ENCODE data around the gene KIFAP3.
"Not testable (repeated sequence)": the region's sequence is repeated elsewhere in the genome, so short reads cannot be mapped to it uniquely, and the experiment has no call there.

KIFAP3 gene

GRCh38 chr1:170074250-170075157, at the start of gene KIFAP3:
KIFAP3 (minus strand) TSS chr1:170074695; CDS start chr1:170074467, 228 bp downstream.
- peak; percentile 98 for DNase-seq

GRCh38 chr1:170122366-170122765, 47.9 kb upstream of the KIFAP3 start:
- DNase-seq: no peak

- no peak for DNase-seq
Observed at GRCh38 chr1:170114906-170115305, 40.4 kb upstream of the KIFAP3 start.

- DNase-seq: not testable (repeated sequence)
Observed at GRCh38 chr1:170113140-170113539, 38.6 kb upstream of the KIFAP3 start.

GRCh38 chr1:170097449-170097948, 23.0 kb upstream of the KIFAP3 start:
- no peak for DNase-seq

GRCh38 chr1:170096806-170097340, 22.4 kb upstream of the KIFAP3 start:
- DNase-seq: no peak

- no peak for DNase-seq
Observed at GRCh38 chr1:170095976-170096748, 21.7 kb upstream of the KIFAP3 start.

- DNase-seq: not testable (repeated sequence)
Observed at GRCh38 chr1:170094697-170095616, 20.5 kb upstream of the KIFAP3 start.

GRCh38 chr1:170086399-170087032, 12.0 kb upstream of the KIFAP3 start:
- DNase-seq: no peak

GRCh38 chr1:170085091-170085490, 10.6 kb upstream of the KIFAP3 start:
- DNase-seq: no peak

GRCh38 chr1:170078610-170079189, 4.2 kb upstream of the KIFAP3 start:
- no peak for DNase-seq

- DNase-seq: no peak
Observed at GRCh38 chr1:170077926-170078325, 3.4 kb upstream of the KIFAP3 start.

- not testable (repeated sequence) for DNase-seq
Observed at GRCh38 chr1:170076952-170077351, 2.5 kb upstream of the KIFAP3 start.

GRCh38 chr1:170076199-170076598, 1.7 kb upstream of the KIFAP3 start:
- no peak for DNase-seq

GRCh38 chr1:170075186-170075585, 691 bp upstream of the KIFAP3 start:
- no peak for DNase-seq

- DNase-seq: no peak
Observed at GRCh38 chr1:170073893-170074249, 624 bp downstream of the KIFAP3 start.

- no peak for DNase-seq
Observed at GRCh38 chr1:170071378-170071777, 3.1 kb downstream of the KIFAP3 start.

- no peak for DNase-seq
Observed at GRCh38 chr1:170068923-170069322, 5.6 kb downstream of the KIFAP3 start.

- DNase-seq: no peak
Observed at GRCh38 chr1:170067253-170067819, 7.2 kb downstream of the KIFAP3 start.

GRCh38 chr1:170064821-170065220, 9.7 kb downstream of the KIFAP3 start:
- DNase-seq: no peak

Measured in femur (tissue), 1 donor.